SK-N-SH (cell line): ENCODE data around the gene SLC39A7. TPM values are rescaled to one million over a fixed set of nuclear protein-coding genes. Genes with fewer than 3 reads are reported as not detected.

ENCODE experiments used
- CTCF ChIA-PET: fragments of 300-600, 350-600 bp; formaldehyde crosslinking; extraction: SDS; loops from one replicate; lab custom pipeline; 2021; lab: Yijun Ruan, JAX
- POLR2A ChIA-PET: fragments of 350-600 bp; sonication (Branson Sonifier 250); formaldehyde crosslinking; extraction: SDS; loops from one replicate; lab custom pipeline; 2020; ENCODE audit warnings: antibody characterized with exemption, inconsistent platforms; lab: Yijun Ruan, JAX
- DNase-seq: peaks from one replicate; pipeline ENCODE4 v3.0.0; 2012
- H2AFZ ChIP-seq: fragments of 200-600 bp; sonication (generic); 2 replicates; pipeline ENCODE4 v1.8.1; 2016; ENCODE audit warnings: antibody characterized with exemption, mild to moderate bottlenecking, low read depth
- H3F3A ChIP-seq: fragments of 200-600 bp; sonication (generic); replicated peaks from 2 replicates; pipeline ENCODE3; 2016; ENCODE audit warnings: antibody characterized with exemption, mild to moderate bottlenecking; ENCODE audit not compliant: insufficient read depth
- H3K27ac ChIP-seq, 2 experiments: fragments of 200-500 bp in 1 of 2; fragments of 200-600 bp in 1 of 2; sonication (Bioruptor generic) in 1 of 2; sonication (generic), shearing (Covaris generic) in 1 of 2; 2 replicates each; pipeline versions ENCODE4 v1.5.1 to v1.6.1; 2014 to 2016; ENCODE audit warnings: low read depth in 2 of 2, inconsistent platforms in 1 of 2, low read length in 1 of 2, mild to moderate bottlenecking in 1 of 2, mixed read lengths in 1 of 2
- H3K27me3 ChIP-seq: fragments of 200-600 bp; sonication (generic), shearing (Covaris generic); 2 replicates; pipeline ENCODE4 v1.6.1; 2016; ENCODE audit warnings: mixed run types; ENCODE audit not compliant: insufficient read depth
- H3K36me3 ChIP-seq, 2 experiments: fragments of 200-500 bp in 1 of 2; fragments of 200-600 bp in 1 of 2; sonication (Bioruptor generic) in 1 of 2; sonication (generic) in 1 of 2; replicated peaks in 1 of 2; 2 replicates each; pipeline versions ENCODE3 to v1.5.1; 2014 to 2016; ENCODE audit warnings: low read length in 1 of 2, mild to moderate bottlenecking in 1 of 2; ENCODE audit not compliant: insufficient read depth in 2 of 2, control insufficient read depth in 1 of 2
- H3K4me1 ChIP-seq, 2 experiments: fragments of 200-500 bp in 1 of 2; fragments of 200-600 bp in 1 of 2; sonication (Bioruptor generic) in 1 of 2; sonication (generic), shearing (Covaris generic) in 1 of 2; 2 replicates each; pipeline versions ENCODE4 v1.5.1 to v1.6.1; 2014 to 2016; ENCODE audit warnings: low read depth in 1 of 2, low read length in 1 of 2, mixed run types in 1 of 2; ENCODE audit not compliant: insufficient read depth in 2 of 2, control insufficient read depth in 1 of 2
- H3K4me2 ChIP-seq: fragments of 200-600 bp; sonication (generic), shearing (Covaris generic); 2 replicates; pipeline ENCODE4 v1.6.1; 2017; ENCODE audit warnings: mixed run types
- H3K4me3 ChIP-seq, 2 experiments: fragments of 200-500 bp in 1 of 2; fragments of 200-600 bp in 1 of 2; sonication (Bioruptor generic) in 1 of 2; sonication (generic), shearing (Covaris generic) in 1 of 2; 2 replicates each; pipeline versions ENCODE4 v1.5.1 to v1.8.1; 2014 to 2016; ENCODE audit warnings: low read depth in 2 of 2, inconsistent platforms in 1 of 2, low read length in 1 of 2, mild to moderate bottlenecking in 1 of 2, mixed read lengths in 1 of 2, moderate library complexity in 1 of 2
- H3K79me2 ChIP-seq: fragments of 200-600 bp; sonication (generic); 2 replicates; pipeline ENCODE4 v1.8.1; 2017; ENCODE audit warnings: mild to moderate bottlenecking; ENCODE audit not compliant: insufficient read depth
- H3K9ac ChIP-seq: fragments of 200-600 bp; sonication (generic); 2 replicates; pipeline ENCODE4 v1.6.1; 2017; ENCODE audit warnings: mixed run types
- H3K9me2 ChIP-seq: fragments of 200-600 bp; sonication (generic); 2 replicates; pipeline ENCODE4 v1.6.1; 2017; ENCODE audit warnings: mixed run types
- H3K9me3 ChIP-seq: fragments of 200-600 bp; sonication (generic); 2 replicates; pipeline ENCODE4 v1.6.1; 2017; ENCODE audit warnings: mixed run types, mild to moderate bottlenecking, moderate library complexity
- H4K20me1 ChIP-seq: fragments of 200-600 bp; sonication (generic); 2 replicates; pipeline ENCODE4 v1.6.1; 2017; ENCODE audit warnings: mild to moderate bottlenecking, mixed run types; ENCODE audit not compliant: insufficient read depth
- CHD2 ChIP-seq: fragments of 150-350 bp; IDR thresholded peaks from 2 replicates; pipeline ENCODE4 v1.6.1; 2018; ENCODE audit warnings: low read length; ENCODE audit not compliant: partially characterized antibody
- ELF1 ChIP-seq: IDR thresholded peaks from 2 replicates; pipeline ENCODE4 v1.4.0; 2012
- EP300 ChIP-seq, 2 experiments: IDR thresholded peaks; 2 replicates each; pipeline versions ENCODE4 v1.4.0 to v1.6.1; 2012; ENCODE audit warnings: borderline replicate concordance in 1 of 2, low read depth in 1 of 2, low read length in 1 of 2
- MEF2A ChIP-seq: IDR thresholded peaks from 2 replicates; pipeline ENCODE4 v1.4.0; 2012; ENCODE audit warnings: low read depth, borderline replicate concordance
- NFIC ChIP-seq: IDR thresholded peaks from 2 replicates; pipeline ENCODE4 v1.4.0; 2012; ENCODE audit warnings: borderline replicate concordance
- RCOR1 ChIP-seq: fragments of 150-350 bp; IDR thresholded peaks from 2 replicates; pipeline ENCODE4 v1.6.1; 2017; ENCODE audit warnings: antibody characterized with exemption, low read length
- TEAD4 ChIP-seq: IDR thresholded peaks from 2 replicates; pipeline ENCODE4 v1.4.0; 2012; ENCODE audit warnings: mild to moderate bottlenecking, borderline replicate concordance; ENCODE audit not compliant: insufficient read depth
- YY1 ChIP-seq: IDR thresholded peaks from 2 replicates; pipeline ENCODE4 v1.4.0; 2012; ENCODE audit warnings: low read depth, mild to moderate bottlenecking
- WGBS: methylation state at CpG from one replicate; pipeline ENCODE4 v1.1.6; 2017; ENCODE audit warnings: low lambda C conversion rate; 5-methylcytosine and 5-hydroxymethylcytosine counted together
- polyA plus RNA-seq, 3 experiments: library from polyadenylated mRNA; depleted of rRNA; stranded (reverse); fragments of >200 nt; gene quantifications; 2 replicates each; pipeline ENCODE4 v1.2.3, GENCODE V29; 2012
- TF ChIP-seq, protein P1 (sequence below): IDR thresholded peaks from 2 replicates; pipeline ENCODE4 v1.6.1; 2012; ENCODE audit warnings: mild to moderate bottlenecking, low read depth, low read length, moderate library complexity
- TF ChIP-seq, protein P2 (sequence below): IDR thresholded peaks from 2 replicates; pipeline ENCODE4; 2012
- TF ChIP-seq, protein P3 (sequence below): fragments of 150-350 bp; IDR thresholded peaks from 2 replicates; pipeline ENCODE4 v1.6.1; 2017; ENCODE audit warnings: antibody characterized with exemption, low read length, low read depth, borderline replicate concordance
- TF ChIP-seq, protein P4 (sequence below): IDR thresholded peaks from 2 replicates; pipeline ENCODE4 v1.4.0; 2012; ENCODE audit warnings: low read depth

The SLC39A7 gene
- polyA plus RNA-seq, 1 of the 3 experiments (the other 2 are of a cell fraction) = 129 TPM

DNA sequence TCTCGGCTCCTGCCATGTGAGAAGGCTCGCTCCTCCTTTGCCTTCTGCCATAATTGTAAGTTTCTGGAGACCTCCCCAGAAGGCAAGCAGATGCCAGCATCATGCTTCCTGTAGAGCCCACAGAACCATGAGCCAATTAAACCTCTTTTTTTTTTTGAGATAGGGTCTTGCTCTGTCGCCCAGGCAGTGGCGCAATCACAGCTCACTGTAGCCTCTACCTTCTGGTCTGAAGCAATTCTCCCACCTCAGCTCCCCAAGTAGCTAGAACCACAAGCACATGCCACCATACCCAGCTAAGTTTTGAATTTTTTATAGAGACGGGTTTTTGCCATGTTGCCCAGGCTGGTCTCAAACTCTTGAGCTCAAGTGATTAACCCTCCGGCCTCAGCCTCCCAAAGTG is 36.2 kb downstream of the SLC39A7 start:
- no peak for TF ChIP-seq EP300 (IDR thresholded peaks at IDR 0.05; ENCODE audit: borderline replicate concordance in 1 of 2, low read depth in 1 of 2, low read length in 1 of 2)
- TF ChIP-seq ELF1 = no peak
- no peak for TF ChIP-seq NFIC
- no peak for TF ChIP-seq CHD2
- TF ChIP-seq, protein P1, sequence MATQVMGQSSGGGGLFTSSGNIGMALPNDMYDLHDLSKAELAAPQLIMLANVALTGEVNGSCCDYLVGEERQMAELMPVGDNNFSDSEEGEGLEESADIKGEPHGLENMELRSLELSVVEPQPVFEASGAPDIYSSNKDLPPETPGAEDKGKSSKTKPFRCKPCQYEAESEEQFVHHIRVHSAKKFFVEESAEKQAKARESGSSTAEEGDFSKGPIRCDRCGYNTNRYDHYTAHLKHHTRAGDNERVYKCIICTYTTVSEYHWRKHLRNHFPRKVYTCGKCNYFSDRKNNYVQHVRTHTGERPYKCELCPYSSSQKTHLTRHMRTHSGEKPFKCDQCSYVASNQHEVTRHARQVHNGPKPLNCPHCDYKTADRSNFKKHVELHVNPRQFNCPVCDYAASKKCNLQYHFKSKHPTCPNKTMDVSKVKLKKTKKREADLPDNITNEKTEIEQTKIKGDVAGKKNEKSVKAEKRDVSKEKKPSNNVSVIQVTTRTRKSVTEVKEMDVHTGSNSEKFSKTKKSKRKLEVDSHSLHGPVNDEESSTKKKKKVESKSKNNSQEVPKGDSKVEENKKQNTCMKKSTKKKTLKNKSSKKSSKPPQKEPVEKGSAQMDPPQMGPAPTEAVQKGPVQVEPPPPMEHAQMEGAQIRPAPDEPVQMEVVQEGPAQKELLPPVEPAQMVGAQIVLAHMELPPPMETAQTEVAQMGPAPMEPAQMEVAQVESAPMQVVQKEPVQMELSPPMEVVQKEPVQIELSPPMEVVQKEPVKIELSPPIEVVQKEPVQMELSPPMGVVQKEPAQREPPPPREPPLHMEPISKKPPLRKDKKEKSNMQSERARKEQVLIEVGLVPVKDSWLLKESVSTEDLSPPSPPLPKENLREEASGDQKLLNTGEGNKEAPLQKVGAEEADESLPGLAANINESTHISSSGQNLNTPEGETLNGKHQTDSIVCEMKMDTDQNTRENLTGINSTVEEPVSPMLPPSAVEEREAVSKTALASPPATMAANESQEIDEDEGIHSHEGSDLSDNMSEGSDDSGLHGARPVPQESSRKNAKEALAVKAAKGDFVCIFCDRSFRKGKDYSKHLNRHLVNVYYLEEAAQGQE = no peak
- TF ChIP-seq, protein P2, sequence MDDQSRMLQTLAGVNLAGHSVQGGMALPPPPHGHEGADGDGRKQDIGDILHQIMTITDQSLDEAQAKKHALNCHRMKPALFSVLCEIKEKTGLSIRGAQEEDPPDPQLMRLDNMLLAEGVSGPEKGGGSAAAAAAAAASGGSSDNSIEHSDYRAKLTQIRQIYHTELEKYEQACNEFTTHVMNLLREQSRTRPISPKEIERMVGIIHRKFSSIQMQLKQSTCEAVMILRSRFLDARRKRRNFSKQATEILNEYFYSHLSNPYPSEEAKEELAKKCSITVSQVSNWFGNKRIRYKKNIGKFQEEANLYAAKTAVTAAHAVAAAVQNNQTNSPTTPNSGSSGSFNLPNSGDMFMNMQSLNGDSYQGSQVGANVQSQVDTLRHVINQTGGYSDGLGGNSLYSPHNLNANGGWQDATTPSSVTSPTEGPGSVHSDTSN = no peak
- TF ChIP-seq RCOR1 = no peak
- TF ChIP-seq, protein P3, sequence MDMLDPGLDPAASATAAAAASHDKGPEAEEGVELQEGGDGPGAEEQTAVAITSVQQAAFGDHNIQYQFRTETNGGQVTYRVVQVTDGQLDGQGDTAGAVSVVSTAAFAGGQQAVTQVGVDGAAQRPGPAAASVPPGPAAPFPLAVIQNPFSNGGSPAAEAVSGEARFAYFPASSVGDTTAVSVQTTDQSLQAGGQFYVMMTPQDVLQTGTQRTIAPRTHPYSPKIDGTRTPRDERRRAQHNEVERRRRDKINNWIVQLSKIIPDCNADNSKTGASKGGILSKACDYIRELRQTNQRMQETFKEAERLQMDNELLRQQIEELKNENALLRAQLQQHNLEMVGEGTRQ = no peak
- no peak for TF ChIP-seq TEAD4
- TF ChIP-seq, protein P4, sequence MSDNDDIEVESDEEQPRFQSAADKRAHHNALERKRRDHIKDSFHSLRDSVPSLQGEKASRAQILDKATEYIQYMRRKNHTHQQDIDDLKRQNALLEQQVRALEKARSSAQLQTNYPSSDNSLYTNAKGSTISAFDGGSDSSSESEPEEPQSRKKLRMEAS = no peak
- TF ChIP-seq MEF2A = no peak
- TF ChIP-seq YY1 = no peak
- WGBS = 50% methylated on average over 6 of the region's 6 CpGs
- H3K4me2 ChIP-seq = no peak overlapping the region
- ChIA-PET CTCF (interaction anchor here (2.2 to 9.1 kb wide), 2 partner anchors 11 to 75 kb away, joined by 7 to 68 read pairs; no protein-coding TSS in a partner anchor), POLR2A (interaction anchor here (1.4 kb wide), 1 partner anchor 11 kb away, joined by 5 read pairs; no protein-coding TSS in a partner anchor)
- no peak overlapping the region for H3K9ac ChIP-seq
- DNase-seq = no peak
- no peak overlapping the region for H3K4me3 ChIP-seq
- H4K20me1 ChIP-seq = no peaks in the 10 kb centered on the region
- H3K27me3 ChIP-seq = peaks cover 74% of the 10 kb centered on the region
- H3K4me1 ChIP-seq = no peaks in the 10 kb centered on the region; a peak in 1 of 4 replicates
- H2AFZ ChIP-seq = no peak overlapping the region
- no peaks in the 10 kb centered on the region for H3F3A ChIP-seq
- no peaks in the 10 kb centered on the region for H3K79me2 ChIP-seq
- no peaks in the 10 kb centered on the region for H3K9me2 ChIP-seq
- H3K36me3 ChIP-seq = no peaks in the 10 kb centered on the region
- H3K9me3 ChIP-seq = no peaks in the 10 kb centered on the region
- H3K27ac ChIP-seq = no peak overlapping the region
